Epithelial cell of proximal tubule (primary cell): ENCODE data around the gene TBC1D22A. TPM values are rescaled to one million over a fixed set of nuclear protein-coding genes. Genes with fewer than 3 reads are reported as not detected.

ENCODE experiments used
- DNase-seq: peaks from one replicate; pipeline ENCODE4 v3.0.0-alpha.2; 2011; ENCODE audit warnings: low read depth
- H3K4me3 ChIP-seq: 2 replicates; pipeline ENCODE4 v1.5.1; 2011; ENCODE audit warnings: low read depth, mild to moderate bottlenecking, low read length
- CTCF ChIP-seq: conservative IDR thresholded peaks from 2 replicates; pipeline ENCODE4 v1.5.1; 2012; ENCODE audit warnings: low read depth, mild to moderate bottlenecking, low read length
- total RNA-seq: library from RNA; depleted of rRNA; stranded (reverse); fragments of >200 nt; gene quantifications from 2 replicates; pipeline ENCODE4 v1.2.3, GENCODE V29; 2015

The TBC1D22A gene
- total RNA-seq, 1 donor from 2014 or later = 22.7 TPM

- no peak for DNase-seq
- TF ChIP-seq CTCF = no peak
- no peak overlapping the region for H3K4me3 ChIP-seq
Observed at GRCh38 chr22:46914916-46915894, 152.8 kb downstream of the TBC1D22A start.

- no peak for DNase-seq
- no peak for TF ChIP-seq CTCF
- H3K4me3 ChIP-seq = no peak overlapping the region
Observed at GRCh38 chr22:46915950-46916730, 153.7 kb downstream of the TBC1D22A start.

GRCh38 chr22:46916886-46917770 is 154.7 kb downstream of the TBC1D22A start:
- DNase-seq = no peak
- H3K4me3 ChIP-seq = no peak overlapping the region
- no peak for TF ChIP-seq CTCF

GRCh38 chr22:46917771-46918101 is 155.3 kb downstream of the TBC1D22A start:
- no peak overlapping the region for H3K4me3 ChIP-seq
- no peak for TF ChIP-seq CTCF
- no peak for DNase-seq

GRCh38 chr22:46918197-46918596 is 155.7 kb downstream of the TBC1D22A start:
- DNase-seq = no peak
- H3K4me3 ChIP-seq = no peak overlapping the region
- no peak for TF ChIP-seq CTCF

- no peak for TF ChIP-seq CTCF
- DNase-seq = no peak
- no peak overlapping the region for H3K4me3 ChIP-seq
Observed at GRCh38 chr22:46922037-46922436, 159.6 kb downstream of the TBC1D22A start.
